HepG2 (cell line): Measurements from ENCODE around the gene SLC25A1. TPM values are rescaled to one million over a fixed set of nuclear protein-coding genes. Genes with fewer than 3 reads are reported as not detected.

ENCODE experiments used
- ATAC-seq: fragments of 200-7000 bp; cut with Tn5 transposase; 3 replicates; pipeline ENCODE4 v1.9.1; 2020; ENCODE audit warnings: mild to moderate bottlenecking, moderate library complexity
- BruUV-seq: library from RNA; stranded (reverse); fragments of 400-500 nt; replicated peaks from 2 replicates; lab custom pipeline; 2021; lab: Mats Ljungman, UMichigan
- CTCF ChIA-PET: fragments of 300-600 bp; formaldehyde crosslinking; extraction: SDS; loops from one replicate; lab custom pipeline; 2021; ENCODE audit warnings: low total read pairs, inconsistent platforms, low intra/inter-chr PET ratio; lab: Yijun Ruan, JAX
- POLR2A ChIA-PET: fragments of 350-600 bp; sonication (Branson Sonifier 250); formaldehyde crosslinking; loops from one replicate; lab custom pipeline; 2020; ENCODE audit warnings: antibody characterized with exemption, inconsistent platforms; lab: Yijun Ruan, JAX
- DNase-seq: peaks from one replicate; pipeline ENCODE4 v3.0.0-alpha.2; 2015; ENCODE audit warnings: low spot score
- FAIRE-seq: peaks from 3 replicates; lab custom pipeline; 2011; peaks lifted over from hg19 to GRCh38; lab: Jason Lieb, UNC
- H2AFZ ChIP-seq: one replicate; pipeline ENCODE4 v1.6.1; 2011; ENCODE audit warnings: low read length, inconsistent platforms
- H3K27ac ChIP-seq: fragments of 300-600 bp; 3 replicates; pipeline ENCODE4 v1.8.0; 2011; ENCODE audit warnings: mixed run types, mild to moderate bottlenecking, mixed read lengths, low read length, inconsistent platforms; ENCODE audit not compliant: insufficient read depth; ENCODE audit errors: extremely low read length
- H3K27me3 ChIP-seq, 2 experiments: fragments of 200-600 bp in 1 of 2; 2 replicates in 1 of 2; 3 replicates in 1 of 2; pipeline versions ENCODE4 v1.6.0 to v1.8.0; 2011; ENCODE audit warnings: low read length in 2 of 2, mild to moderate bottlenecking in 2 of 2, moderate library complexity in 2 of 2, inconsistent platforms in 1 of 2; ENCODE audit not compliant: insufficient read depth in 2 of 2, control insufficient read depth in 1 of 2
- H3K36me3 ChIP-seq, 2 experiments: fragments of 200-600 bp in 1 of 2; replicated peaks in 1 of 2; 2 replicates in 1 of 2; 3 replicates in 1 of 2; pipeline versions ENCODE4 v1.5.1 to v1.8.0; 2011; ENCODE audit warnings: low read length in 2 of 2, inconsistent platforms in 1 of 2; ENCODE audit not compliant: insufficient read depth in 2 of 2, control insufficient read depth in 1 of 2
- H3K4me1 ChIP-seq: 2 replicates; pipeline ENCODE4 v1.5.1; 2012; ENCODE audit warnings: low read length, inconsistent platforms; ENCODE audit not compliant: insufficient read depth
- H3K4me2 ChIP-seq: 2 replicates; pipeline ENCODE4 v1.6.0; 2011; ENCODE audit warnings: low read depth, low read length, inconsistent platforms
- H3K4me3 ChIP-seq, 3 experiments: fragments of 200-600 bp in 1 of 3; sonication (generic), shearing (Covaris generic) in 1 of 3; replicated peaks in 1 of 3; 2 replicates each; pipeline ENCODE4 v1.5.1; 2011 to 2016; ENCODE audit warnings: low read length in 3 of 3, inconsistent platforms in 2 of 3, low read depth in 2 of 3, mild to moderate bottlenecking in 2 of 3, control low read depth in 1 of 3, mixed read lengths in 1 of 3; ENCODE audit not compliant: insufficient read depth in 1 of 3
- H3K79me2 ChIP-seq: one replicate; pipeline ENCODE4 v1.6.1; 2011; ENCODE audit warnings: low read length, inconsistent platforms; ENCODE audit not compliant: insufficient read depth
- H3K9ac ChIP-seq: 2 replicates; pipeline ENCODE4 v1.6.0; 2011; ENCODE audit warnings: mild to moderate bottlenecking, low read depth, low read length, inconsistent platforms; ENCODE audit not compliant: insufficient read depth
- H3K9me3 ChIP-seq: 2 replicates; pipeline ENCODE4 v1.5.1; 2012; ENCODE audit warnings: mild to moderate bottlenecking, low read length
- H4K20me1 ChIP-seq: 2 replicates; pipeline ENCODE4 v1.6.0; 2011; ENCODE audit warnings: inconsistent platforms, mild to moderate bottlenecking, low read length, moderate library complexity; ENCODE audit not compliant: insufficient read depth
- ATF2 ChIP-seq: sonication (generic); formaldehyde crosslinking; IDR thresholded peaks from 2 replicates; pipeline ENCODE4 v1.4.0; 2020; ENCODE audit warnings: missing genetic modification reagents
- SKI ChIP-seq: fragments of 450-650 bp; IDR thresholded peaks from one replicate; pipeline ENCODE4 v1.6.1; 2018; ENCODE audit warnings: mild to moderate bottlenecking; ENCODE audit not compliant: partially characterized antibody
- XBP1 ChIP-seq: sonication (generic); formaldehyde crosslinking; IDR thresholded peaks from 2 replicates; pipeline ENCODE4 v1.5.0; 2020; ENCODE audit warnings: missing genetic modification reagents
- ZBED4 ChIP-seq: sonication (generic); formaldehyde crosslinking; IDR thresholded peaks from 2 replicates; pipeline ENCODE4 v1.4.0; 2020; ENCODE audit warnings: missing genetic modification reagents, borderline replicate concordance
- ZFX ChIP-seq: sonication (generic); formaldehyde crosslinking; IDR thresholded peaks from 2 replicates; pipeline ENCODE4 v1.4.0; 2020; ENCODE audit warnings: mild to moderate bottlenecking, low read depth, missing genetic modification reagents, moderate library complexity
- ZHX2 ChIP-seq, 2 experiments: sonication (generic) in 1 of 2; formaldehyde crosslinking in 1 of 2; IDR thresholded peaks; 2 replicates each; pipeline versions ENCODE4 v1.6.1 to v1.9.0; 2014 to 2022; ENCODE audit warnings: antibody characterized with exemption in 1 of 2, borderline replicate concordance in 1 of 2, inconsistent platforms in 1 of 2, low read depth in 1 of 2, missing genetic modification reagents in 1 of 2
- ZNF292 ChIP-seq: sonication (generic); formaldehyde crosslinking; IDR thresholded peaks from 2 replicates; pipeline ENCODE4 v1.8.1; 2022; ENCODE audit warnings: mild to moderate bottlenecking, low read depth, missing genetic modification reagents, borderline replicate concordance
- ZNF414 ChIP-seq: sonication (generic); formaldehyde crosslinking; IDR thresholded peaks from 2 replicates; pipeline ENCODE4 v1.5.0; 2020; ENCODE audit warnings: missing genetic modification reagents
- ZNF589 ChIP-seq: sonication (generic); formaldehyde crosslinking; conservative IDR thresholded peaks from 2 replicates; pipeline ENCODE4 v1.8.0; 2022; ENCODE audit warnings: mild to moderate bottlenecking, moderate library complexity, missing genetic modification reagents
- ZNF607 ChIP-seq: sonication (generic); formaldehyde crosslinking; IDR thresholded peaks from 2 replicates; pipeline ENCODE4 v1.5.1; 2020; ENCODE audit warnings: missing genetic modification reagents, mild to moderate bottlenecking, borderline replicate concordance
- WGBS: methylation state at CpG from one replicate; pipeline ENCODE4 v1.1.6; 2017; ENCODE audit warnings: low lambda C conversion rate; 5-methylcytosine and 5-hydroxymethylcytosine counted together
- in situ Hi-C: cut with HindIII; loops from 2 replicates; pipeline ENCODE4 v1.10.0; 2017; ENCODE audit warnings: low pct_unique_long_range_greater_than_20kb; ENCODE audit not compliant: extremely low pct_ligation_motif_present
- intact Hi-C: fragments of 100-400 bp; cut with micrococcal nuclease; formaldehyde crosslinking; loops from one replicate; pipeline ENCODE4 v1.10.0; 2022; ENCODE audit not compliant: unreplicated experiment
- polyA plus RNA-seq, 8 experiments: library from polyadenylated mRNA; depleted of rRNA in 3 of 8; stranded (reverse) in 7 of 8; unstranded in 1 of 8; fragments of >200 nt; fragmentation: Illumina TruSeq in 4 of 8; extraction: Trizol in 4 of 8; gene quantifications; 2 replicates each; pipeline versions ENCODE4 v1.2.1 to v1.2.3, GENCODE V29; 2011 to 2016; ENCODE audit warnings: low read depth in 4 of 8, missing spikeins in 1 of 8, mixed read lengths in 1 of 8; ENCODE audit not compliant: insufficient read depth in 1 of 8
- total RNA-seq, 5 experiments: library from RNA; depleted of rRNA; stranded (reverse); fragments of >200 nt; fragmentation: Illumina TruSeq; extraction: Trizol; gene quantifications; 2 replicates each; pipeline ENCODE4 v1.2.3, GENCODE V29; 2016; ENCODE audit warnings: low read depth in 1 of 5

SLC25A1 gene
- total and polyA plus RNA-seq, 2 of the 13 experiments (the other 11 are each of a cell fraction or from before 2014, with no cell fraction given): 49.4 to 161 TPM

GRCh38 chr22:19175602-19176174 lies 2.8 kb downstream of the SLC25A1 start:
- Histone ChIP-seq H3K36me3 (peaks cover 3 to 15% of the 10 kb centered on the region in 2 experiments; a peak in 3 of 5 replicates), H3K4me3 (no peak overlapping the region), H4K20me1 (peaks cover 29% of the 10 kb centered on the region), H3K4me2 (no peak overlapping the region; the same call in 1 of the 2 replicates), H3K9ac (no peak overlapping the region), H2AFZ (no peak overlapping the region), H3K27me3 (no peaks in the 10 kb centered on the region; a peak in 1 of 5 replicates), H3K4me1 (peaks cover 65% of the 10 kb centered on the region), H3K9me3 (no peaks in the 10 kb centered on the region), H3K79me2 (peaks cover 41% of the 10 kb centered on the region), H3K27ac (peak overlapping the region; percentile 80)
- in situ Hi-C loops: no loop called here
- no peak for ATAC-seq
- ChIA-PET POLR2A (no interaction called here), CTCF (no interaction called here)
- no TSS peak for BruUV-seq
- intact Hi-C loops: loop anchor here (5.0 kb wide), 1 partner anchor 257 kb away; the partner anchor contains the start of genes HIRA and MRPL40
- 87% methylated on average over 3 of the region's 21 CpGs for WGBS
- no peak for DNase-seq
- no peak for FAIRE-seq
- TF ChIP-seq SKI: no peak
- no peak for TF ChIP-seq ZNF414 (CRISPR knock-in tag)
- TF ChIP-seq ZFX: peak; percentile 42; the same call in 1 of the 2 replicates
- TF ChIP-seq ZNF292 (CRISPR knock-in tag): no peak
- no peak for TF ChIP-seq XBP1 (CRISPR knock-in tag)
- TF ChIP-seq ZBED4 (CRISPR knock-in tag): no peak
- no peak for TF ChIP-seq ZHX2 (IDR thresholded peaks at IDR 0.05; ENCODE audit: low read depth)
- TF ChIP-seq ZHX2 (CRISPR knock-in tag; IDR thresholded peaks at IDR 0.05; ENCODE audit: borderline replicate concordance): no peak
- TF ChIP-seq ATF2: no peak
- no peak for TF ChIP-seq ZNF607 (CRISPR knock-in tag)
- TF ChIP-seq ZNF589 (CRISPR knock-in tag): 0 out of 2 replicates have a peak, but pooled peaks have one; percentile 47
